ENCODE results near the gene GXYLT2. TPM values are rescaled to one million over a fixed set of nuclear protein-coding genes. Genes with fewer than 3 reads are reported as not detected.

The GXYLT2 gene
- total and polyA plus RNA-seq, 2 experiments from 2014 or later = 2.0 to 5.8 TPM

DNA sequence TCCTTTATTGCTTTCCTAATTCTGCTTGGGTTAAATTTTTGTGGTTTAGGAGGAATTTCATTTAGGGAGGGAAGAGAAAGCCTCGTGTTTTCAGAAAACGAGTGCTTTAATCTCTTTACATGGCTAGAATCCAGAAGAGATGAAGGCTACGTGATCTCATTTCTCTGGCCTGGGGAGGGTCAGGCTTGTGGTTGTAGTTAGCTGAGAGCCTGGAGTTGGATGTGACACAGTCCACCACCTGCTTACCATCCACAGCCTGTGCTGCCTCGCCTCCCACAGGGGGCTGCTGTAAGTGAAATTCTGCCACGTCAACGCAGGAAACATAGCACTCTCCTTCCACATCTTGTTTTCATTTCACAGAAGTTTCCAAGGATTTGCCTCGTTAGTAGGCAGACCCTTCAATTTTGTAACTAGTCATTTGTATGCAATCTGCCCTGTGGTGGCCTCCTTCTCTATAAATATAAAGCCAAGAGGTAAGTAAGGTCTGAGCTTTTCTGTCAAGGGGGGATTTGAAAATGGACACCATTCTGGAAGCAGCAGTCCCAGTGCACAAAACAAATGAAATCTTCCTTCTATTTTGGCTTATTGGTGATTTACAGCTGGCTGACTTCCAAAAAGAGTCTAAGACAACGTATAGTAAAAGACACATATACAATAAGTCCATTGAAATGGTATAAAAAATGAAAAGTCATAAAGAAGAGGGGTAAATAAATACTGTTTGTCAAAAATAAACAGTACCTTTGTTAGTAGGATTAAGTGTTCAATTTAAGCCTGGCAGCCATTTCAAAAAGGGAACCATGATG is 3.4 kb downstream of the GXYLT2 start:
- no peak for DNase-seq (ENCODE audit: low spot score)
- H3F3A ChIP-seq (replicated peaks; ENCODE audit: low read depth) = no peaks in the 10 kb centered on the region
- no peak overlapping the region for H3K27ac ChIP-seq (ENCODE audit: low read depth)
- peaks cover 19% of the 10 kb centered on the region for H3K4me1 ChIP-seq (ENCODE audit: insufficient read depth)
- Mint-ChIP-seq H3K9me3 (no peaks in the 10 kb centered on the region), H3K27ac (no peak overlapping the region), H3K4me3 (no peak overlapping the region), H3K36me3 (ENCODE audit: low read depth) (no peaks in the 10 kb centered on the region), H3K27me3 (ENCODE audit: insufficient read depth, low read depth, poor library complexity) (peaks cover 17% of the 10 kb centered on the region), H3K4me1 (peaks cover 29% of the 10 kb centered on the region)
- no peak overlapping the region for H3K4me2 ChIP-seq
- H4K20me1 ChIP-seq (replicated peaks; ENCODE audit: insufficient read depth) = peaks cover 8% of the 10 kb centered on the region; the same call in 1 of the 2 replicates
- no peak overlapping the region for H3K4me3 ChIP-seq
- TF ChIP-seq NANOG (IDR thresholded peaks at IDR 0.05; ENCODE audit: borderline replicate concordance) (no peak), CREB1 (CRISPR knock-in tag; IDR thresholded peaks at IDR 0.05; ENCODE audit: low read depth) (no peak), STAT1 (IDR thresholded peaks at IDR 0.05; ENCODE audit: unreplicated experiment) (no peak), EZH2 (IDR thresholded peaks at IDR 0.05; ENCODE audit: low read depth, unreplicated experiment) (no peak), EZH2phosphoT487 (IDR thresholded peaks at IDR 0.05; ENCODE audit: unreplicated experiment) (no peak), JUNB (IDR thresholded peaks at IDR 0.05; ENCODE audit: unreplicated experiment) (no peak), ZNF331 (CRISPR knock-in tag; IDR thresholded peaks at IDR 0.05; ENCODE audit: low read depth) (no peak), ETS1 (IDR thresholded peaks at IDR 0.05) (no peak), ZNF114 (CRISPR knock-in tag; IDR thresholded peaks at IDR 0.05) (no peak), POLR2AphosphoS5 (IDR thresholded peaks at IDR 0.05; ENCODE audit: low read depth) (no peak)
- TF ChIP-seq, protein P1, sequence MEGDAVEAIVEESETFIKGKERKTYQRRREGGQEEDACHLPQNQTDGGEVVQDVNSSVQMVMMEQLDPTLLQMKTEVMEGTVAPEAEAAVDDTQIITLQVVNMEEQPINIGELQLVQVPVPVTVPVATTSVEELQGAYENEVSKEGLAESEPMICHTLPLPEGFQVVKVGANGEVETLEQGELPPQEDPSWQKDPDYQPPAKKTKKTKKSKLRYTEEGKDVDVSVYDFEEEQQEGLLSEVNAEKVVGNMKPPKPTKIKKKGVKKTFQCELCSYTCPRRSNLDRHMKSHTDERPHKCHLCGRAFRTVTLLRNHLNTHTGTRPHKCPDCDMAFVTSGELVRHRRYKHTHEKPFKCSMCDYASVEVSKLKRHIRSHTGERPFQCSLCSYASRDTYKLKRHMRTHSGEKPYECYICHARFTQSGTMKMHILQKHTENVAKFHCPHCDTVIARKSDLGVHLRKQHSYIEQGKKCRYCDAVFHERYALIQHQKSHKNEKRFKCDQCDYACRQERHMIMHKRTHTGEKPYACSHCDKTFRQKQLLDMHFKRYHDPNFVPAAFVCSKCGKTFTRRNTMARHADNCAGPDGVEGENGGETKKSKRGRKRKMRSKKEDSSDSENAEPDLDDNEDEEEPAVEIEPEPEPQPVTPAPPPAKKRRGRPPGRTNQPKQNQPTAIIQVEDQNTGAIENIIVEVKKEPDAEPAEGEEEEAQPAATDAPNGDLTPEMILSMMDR (conservative IDR thresholded peaks at IDR 0.05; ENCODE audit: low read depth in 2 of 2) = no peak
- TF ChIP-seq, protein P2, sequence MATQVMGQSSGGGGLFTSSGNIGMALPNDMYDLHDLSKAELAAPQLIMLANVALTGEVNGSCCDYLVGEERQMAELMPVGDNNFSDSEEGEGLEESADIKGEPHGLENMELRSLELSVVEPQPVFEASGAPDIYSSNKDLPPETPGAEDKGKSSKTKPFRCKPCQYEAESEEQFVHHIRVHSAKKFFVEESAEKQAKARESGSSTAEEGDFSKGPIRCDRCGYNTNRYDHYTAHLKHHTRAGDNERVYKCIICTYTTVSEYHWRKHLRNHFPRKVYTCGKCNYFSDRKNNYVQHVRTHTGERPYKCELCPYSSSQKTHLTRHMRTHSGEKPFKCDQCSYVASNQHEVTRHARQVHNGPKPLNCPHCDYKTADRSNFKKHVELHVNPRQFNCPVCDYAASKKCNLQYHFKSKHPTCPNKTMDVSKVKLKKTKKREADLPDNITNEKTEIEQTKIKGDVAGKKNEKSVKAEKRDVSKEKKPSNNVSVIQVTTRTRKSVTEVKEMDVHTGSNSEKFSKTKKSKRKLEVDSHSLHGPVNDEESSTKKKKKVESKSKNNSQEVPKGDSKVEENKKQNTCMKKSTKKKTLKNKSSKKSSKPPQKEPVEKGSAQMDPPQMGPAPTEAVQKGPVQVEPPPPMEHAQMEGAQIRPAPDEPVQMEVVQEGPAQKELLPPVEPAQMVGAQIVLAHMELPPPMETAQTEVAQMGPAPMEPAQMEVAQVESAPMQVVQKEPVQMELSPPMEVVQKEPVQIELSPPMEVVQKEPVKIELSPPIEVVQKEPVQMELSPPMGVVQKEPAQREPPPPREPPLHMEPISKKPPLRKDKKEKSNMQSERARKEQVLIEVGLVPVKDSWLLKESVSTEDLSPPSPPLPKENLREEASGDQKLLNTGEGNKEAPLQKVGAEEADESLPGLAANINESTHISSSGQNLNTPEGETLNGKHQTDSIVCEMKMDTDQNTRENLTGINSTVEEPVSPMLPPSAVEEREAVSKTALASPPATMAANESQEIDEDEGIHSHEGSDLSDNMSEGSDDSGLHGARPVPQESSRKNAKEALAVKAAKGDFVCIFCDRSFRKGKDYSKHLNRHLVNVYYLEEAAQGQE (IDR thresholded peaks at IDR 0.05; ENCODE audit: unreplicated experiment) = no peak
- TF ChIP-seq, protein P3, sequence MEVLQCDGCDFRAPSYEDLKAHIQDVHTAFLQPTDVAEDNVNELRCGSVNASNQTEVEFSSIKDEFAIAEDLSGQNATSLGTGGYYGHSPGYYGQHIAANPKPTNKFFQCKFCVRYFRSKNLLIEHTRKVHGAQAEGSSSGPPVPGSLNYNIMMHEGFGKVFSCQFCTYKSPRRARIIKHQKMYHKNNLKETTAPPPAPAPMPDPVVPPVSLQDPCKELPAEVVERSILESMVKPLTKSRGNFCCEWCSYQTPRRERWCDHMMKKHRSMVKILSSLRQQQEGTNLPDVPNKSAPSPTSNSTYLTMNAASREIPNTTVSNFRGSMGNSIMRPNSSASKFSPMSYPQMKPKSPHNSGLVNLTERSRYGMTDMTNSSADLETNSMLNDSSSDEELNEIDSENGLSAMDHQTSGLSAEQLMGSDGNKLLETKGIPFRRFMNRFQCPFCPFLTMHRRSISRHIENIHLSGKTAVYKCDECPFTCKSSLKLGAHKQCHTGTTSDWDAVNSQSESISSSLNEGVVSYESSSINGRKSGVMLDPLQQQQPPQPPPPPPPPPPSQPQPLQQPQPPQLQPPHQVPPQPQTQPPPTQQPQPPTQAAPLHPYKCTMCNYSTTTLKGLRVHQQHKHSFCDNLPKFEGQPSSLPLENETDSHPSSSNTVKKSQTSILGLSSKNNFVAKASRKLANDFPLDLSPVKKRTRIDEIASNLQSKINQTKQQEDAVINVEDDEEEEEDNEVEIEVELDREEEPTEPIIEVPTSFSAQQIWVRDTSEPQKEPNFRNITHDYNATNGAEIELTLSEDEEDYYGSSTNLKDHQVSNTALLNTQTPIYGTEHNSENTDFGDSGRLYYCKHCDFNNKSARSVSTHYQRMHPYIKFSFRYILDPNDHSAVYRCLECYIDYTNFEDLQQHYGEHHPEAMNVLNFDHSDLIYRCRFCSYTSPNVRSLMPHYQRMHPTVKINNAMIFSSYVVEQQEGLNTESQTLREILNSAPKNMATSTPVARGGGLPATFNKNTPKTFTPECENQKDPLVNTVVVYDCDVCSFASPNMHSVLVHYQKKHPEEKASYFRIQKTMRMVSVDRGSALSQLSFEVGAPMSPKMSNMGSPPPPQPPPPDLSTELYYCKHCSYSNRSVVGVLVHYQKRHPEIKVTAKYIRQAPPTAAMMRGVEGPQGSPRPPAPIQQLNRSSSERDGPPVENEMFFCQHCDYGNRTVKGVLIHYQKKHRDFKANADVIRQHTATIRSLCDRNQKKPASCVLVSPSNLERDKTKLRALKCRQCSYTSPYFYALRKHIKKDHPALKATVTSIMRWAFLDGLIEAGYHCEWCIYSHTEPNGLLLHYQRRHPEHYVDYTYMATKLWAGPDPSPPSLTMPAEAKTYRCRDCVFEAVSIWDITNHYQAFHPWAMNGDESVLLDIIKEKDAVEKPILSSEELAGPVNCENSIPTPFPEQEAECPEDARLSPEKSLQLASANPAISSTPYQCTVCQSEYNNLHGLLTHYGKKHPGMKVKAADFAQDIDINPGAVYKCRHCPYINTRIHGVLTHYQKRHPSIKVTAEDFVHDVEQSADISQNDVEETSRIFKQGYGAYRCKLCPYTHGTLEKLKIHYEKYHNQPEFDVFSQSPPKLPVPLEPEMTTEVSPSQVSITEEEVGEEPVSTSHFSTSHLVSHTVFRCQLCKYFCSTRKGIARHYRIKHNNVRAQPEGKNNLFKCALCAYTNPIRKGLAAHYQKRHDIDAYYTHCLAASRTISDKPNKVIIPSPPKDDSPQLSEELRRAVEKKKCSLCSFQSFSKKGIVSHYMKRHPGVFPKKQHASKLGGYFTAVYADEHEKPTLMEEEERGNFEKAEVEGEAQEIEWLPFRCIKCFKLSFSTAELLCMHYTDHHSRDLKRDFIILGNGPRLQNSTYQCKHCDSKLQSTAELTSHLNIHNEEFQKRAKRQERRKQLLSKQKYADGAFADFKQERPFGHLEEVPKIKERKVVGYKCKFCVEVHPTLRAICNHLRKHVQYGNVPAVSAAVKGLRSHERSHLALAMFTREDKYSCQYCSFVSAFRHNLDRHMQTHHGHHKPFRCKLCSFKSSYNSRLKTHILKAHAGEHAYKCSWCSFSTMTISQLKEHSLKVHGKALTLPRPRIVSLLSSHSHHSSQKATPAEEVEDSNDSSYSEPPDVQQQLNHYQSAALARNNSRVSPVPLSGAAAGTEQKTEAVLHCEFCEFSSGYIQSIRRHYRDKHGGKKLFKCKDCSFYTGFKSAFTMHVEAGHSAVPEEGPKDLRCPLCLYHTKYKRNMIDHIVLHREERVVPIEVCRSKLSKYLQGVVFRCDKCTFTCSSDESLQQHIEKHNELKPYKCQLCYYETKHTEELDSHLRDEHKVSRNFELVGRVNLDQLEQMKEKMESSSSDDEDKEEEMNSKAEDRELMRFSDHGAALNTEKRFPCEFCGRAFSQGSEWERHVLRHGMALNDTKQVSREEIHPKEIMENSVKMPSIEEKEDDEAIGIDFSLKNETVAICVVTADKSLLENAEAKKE (CRISPR knock-in tag; IDR thresholded peaks at IDR 0.05) = no peak
- no peaks in the 10 kb centered on the region for H3K79me2 ChIP-seq (replicated peaks; ENCODE audit: insufficient read depth)
- H3K36me3 ChIP-seq (ENCODE audit: insufficient read depth) = no peaks in the 10 kb centered on the region
- H2AFZ ChIP-seq = no peak overlapping the region
- H3K9me2 ChIP-seq (ENCODE audit: insufficient read depth) = no peaks in the 10 kb centered on the region
- H3K27me3 ChIP-seq (ENCODE audit: insufficient read depth) = peaks cover 44% of the 10 kb centered on the region
- ATAC-seq = no peak

Data from GM23338 (cell line).